Sigmoid colon (tissue), 4 donors: Measurements from ENCODE around the gene PDLIM1.
"Not testable (repeated sequence)": the region's sequence is repeated elsewhere in the genome, so short reads cannot be mapped to it uniquely, and the experiment has no call there.

Source experiments
- POLR2A ChIP-seq, 2 donors: fragments of 450-650 bp; IDR thresholded peaks; one replicate each; pipeline ENCODE4 v1.6.1; 2016; ENCODE audit warnings: antibody characterized with exemption in 2 of 2, mild to moderate bottlenecking in 2 of 2, moderate library complexity in 2 of 2
- POLR2AphosphoS5 ChIP-seq, 4 donors: sonication (generic); formaldehyde crosslinking; IDR thresholded peaks; one replicate each; pipeline ENCODE4 v1.6.1; 2017; ENCODE audit warnings: antibody characterized with exemption in 4 of 4
- TF ChIP-seq, protein P1 (sequence below), 4 experiments: fragments of 450-650 bp in 3 of 4; fragments of 200-600 bp in 1 of 4; IDR thresholded peaks; one replicate each; pipeline ENCODE4 v1.5.1; 2016 to 2019; ENCODE audit warnings: antibody characterized with exemption in 4 of 4, mild to moderate bottlenecking in 3 of 4, moderate library complexity in 2 of 4

DNA sequence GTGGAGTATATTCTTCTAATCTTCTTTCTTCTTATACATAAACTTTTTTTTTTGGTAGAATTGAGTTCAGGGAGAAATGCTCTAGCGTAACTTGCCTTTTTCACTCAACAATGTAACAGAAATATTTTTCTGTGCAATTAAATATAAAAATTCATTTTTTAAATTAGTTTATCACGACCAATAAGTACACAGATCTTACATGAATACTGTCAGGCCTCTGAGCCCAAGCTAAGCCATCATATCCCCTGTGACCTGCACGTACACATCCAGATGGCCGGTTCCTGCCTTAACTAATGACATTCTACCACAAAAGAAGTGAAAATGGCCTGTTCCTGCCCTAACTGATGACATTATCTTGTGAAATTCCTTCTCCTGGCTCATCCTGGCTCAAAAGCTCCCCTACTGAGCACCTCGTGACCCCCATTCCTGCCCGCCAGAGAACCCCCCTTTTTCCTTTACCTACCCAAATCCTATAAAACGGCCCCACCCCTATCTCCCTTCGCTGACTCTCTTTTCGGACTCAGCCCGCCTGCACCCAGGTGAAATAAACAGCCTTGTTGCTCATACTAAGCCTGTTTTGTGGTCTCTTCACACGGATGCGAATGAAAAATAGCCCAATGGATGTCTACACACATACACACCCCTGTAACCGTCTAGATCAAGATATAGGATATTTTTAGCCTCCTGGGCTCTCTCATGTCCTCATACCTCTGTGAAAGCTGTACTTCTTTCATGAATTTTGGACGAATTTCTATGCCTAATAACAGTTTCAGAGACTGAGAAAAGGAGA is 61.7 kb downstream of the PDLIM1 start:
- TF ChIP-seq, protein P1, sequence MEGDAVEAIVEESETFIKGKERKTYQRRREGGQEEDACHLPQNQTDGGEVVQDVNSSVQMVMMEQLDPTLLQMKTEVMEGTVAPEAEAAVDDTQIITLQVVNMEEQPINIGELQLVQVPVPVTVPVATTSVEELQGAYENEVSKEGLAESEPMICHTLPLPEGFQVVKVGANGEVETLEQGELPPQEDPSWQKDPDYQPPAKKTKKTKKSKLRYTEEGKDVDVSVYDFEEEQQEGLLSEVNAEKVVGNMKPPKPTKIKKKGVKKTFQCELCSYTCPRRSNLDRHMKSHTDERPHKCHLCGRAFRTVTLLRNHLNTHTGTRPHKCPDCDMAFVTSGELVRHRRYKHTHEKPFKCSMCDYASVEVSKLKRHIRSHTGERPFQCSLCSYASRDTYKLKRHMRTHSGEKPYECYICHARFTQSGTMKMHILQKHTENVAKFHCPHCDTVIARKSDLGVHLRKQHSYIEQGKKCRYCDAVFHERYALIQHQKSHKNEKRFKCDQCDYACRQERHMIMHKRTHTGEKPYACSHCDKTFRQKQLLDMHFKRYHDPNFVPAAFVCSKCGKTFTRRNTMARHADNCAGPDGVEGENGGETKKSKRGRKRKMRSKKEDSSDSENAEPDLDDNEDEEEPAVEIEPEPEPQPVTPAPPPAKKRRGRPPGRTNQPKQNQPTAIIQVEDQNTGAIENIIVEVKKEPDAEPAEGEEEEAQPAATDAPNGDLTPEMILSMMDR (IDR thresholded peaks at IDR 0.05): not testable (repeated sequence)
- TF ChIP-seq POLR2A, POLR2AphosphoS5 (IDR thresholded peaks at IDR 0.05): not testable (repeated sequence)
